Measurements from ENCODE around the gene ANKLE1.

The ANKLE1 gene

GRCh38 chr19:17282488-17283125 is 906 bp downstream of the ANKLE1 start:
- no peak for TF ChIP-seq SPI1 (IDR thresholded peaks at IDR 0.05; ENCODE audit: borderline replicate concordance, low read depth)
- TF ChIP-seq REST (IDR thresholded peaks at IDR 0.05; ENCODE audit: insufficient replicate concordance, low read depth) = no peak
- no peak for TF ChIP-seq GABPA (IDR thresholded peaks at IDR 0.05; ENCODE audit: low read depth)
- TF ChIP-seq CTCF (IDR thresholded peaks at IDR 0.05; ENCODE audit: insufficient read depth, low read length) = peak; percentile 81
- peak; percentile 64 for TF ChIP-seq POLR2AphosphoS5 (IDR thresholded peaks at IDR 0.05; ENCODE audit: low read depth)

GRCh38 chr19:17283504-17283996 is 1.8 kb downstream of the ANKLE1 start:
- DNase-seq (ENCODE audit: low read depth in 1 of 2, low spot score in 1 of 2) = no peak
- H3K4me3 ChIP-seq (replicated peaks; ENCODE audit: insufficient read depth, low read length) = no peak overlapping the region
- TF ChIP-seq POLR2AphosphoS5 (IDR thresholded peaks at IDR 0.05; ENCODE audit: low read depth) (no peak), REST (IDR thresholded peaks at IDR 0.05; ENCODE audit: insufficient replicate concordance, low read depth) (no peak), SPI1 (IDR thresholded peaks at IDR 0.05; ENCODE audit: borderline replicate concordance, low read depth) (no peak), CTCF (IDR thresholded peaks at IDR 0.05; ENCODE audit: insufficient read depth, low read length) (no peak)
- no peak overlapping the region for H3K27ac ChIP-seq (replicated peaks)
- H3K27me3 ChIP-seq (ENCODE audit: insufficient read depth, poor library complexity, severe bottlenecking) = no peaks in the 10 kb centered on the region

More at GRCh38 chr19:17282488-17283125, 906 bp downstream of the ANKLE1 start:
- H3K4me3 ChIP-seq (replicated peaks; ENCODE audit: insufficient read depth, low read length) = peak overlapping the region; percentile 66
- peak overlapping the region; percentile 76 for H3K27ac ChIP-seq (replicated peaks)
- DNase-seq (ENCODE audit: low read depth in 1 of 2, low spot score in 1 of 2) = peak; percentile 79 to 90
- no peaks in the 10 kb centered on the region for H3K27me3 ChIP-seq (ENCODE audit: insufficient read depth, poor library complexity, severe bottlenecking)

GRCh38 chr19:17285415-17286135 is 3.9 kb downstream of the ANKLE1 start:
- H3K27me3 ChIP-seq (ENCODE audit: insufficient read depth, poor library complexity, severe bottlenecking) = no peaks in the 10 kb centered on the region
- H3K4me3 ChIP-seq (replicated peaks; ENCODE audit: insufficient read depth, low read length) = no peak overlapping the region
- TF ChIP-seq POLR2AphosphoS5 (IDR thresholded peaks at IDR 0.05; ENCODE audit: low read depth) (no peak), GABPA (IDR thresholded peaks at IDR 0.05; ENCODE audit: low read depth) (no peak), CTCF (IDR thresholded peaks at IDR 0.05; ENCODE audit: insufficient read depth, low read length) (no peak), REST (IDR thresholded peaks at IDR 0.05; ENCODE audit: insufficient replicate concordance, low read depth) (no peak), SPI1 (IDR thresholded peaks at IDR 0.05; ENCODE audit: borderline replicate concordance, low read depth) (no peak)
- DNase-seq (ENCODE audit: low read depth in 1 of 2, low spot score in 1 of 2) = no peak
- H3K27ac ChIP-seq (replicated peaks) = no peak overlapping the region
